Naive thymus-derived CD8-positive, alpha-beta T cell (primary cell): ENCODE measurements around the gene POFUT2. TPM values are rescaled to one million over a fixed set of nuclear protein-coding genes. Genes with fewer than 3 reads are reported as not detected.

Source experiments
- ATAC-seq, 2 donors: fragments of 150-1000 bp; cut with Tn5 transposase in 1 of 2; sonication (Bioruptor Pico), chemical (Tn5 transposase) in 1 of 2; 1 replicate in 1 of 2; 2 replicates in 1 of 2; pipeline ENCODE4 v1.10.0; 2021; ENCODE audit warnings: mild to moderate bottlenecking in 2 of 2, moderate library complexity in 2 of 2
- POLR2A ChIA-PET: fragments of 350-600 bp; sonication (Branson Sonifier 250); formaldehyde crosslinking; loops from one replicate; lab custom pipeline; 2021; ENCODE audit warnings: antibody characterized with exemption; lab: Charles Lee
- DNase-seq, 10 donors: peaks; one replicate each; pipeline versions ENCODE4 v3.0.0 to v3.0.0-alpha.2; 2020 to 2022
- H3K27ac Mint-ChIP-seq, 10 donors: one replicate each; pipeline ENCODE4 v1.8.0; 2020 to 2022; ENCODE audit warnings: mild to moderate bottlenecking in 10 of 10, mixed read lengths in 10 of 10, moderate library complexity in 4 of 10, inconsistent platforms in 1 of 10
- H3K27me3 Mint-ChIP-seq, 5 donors: one replicate each; pipeline ENCODE4 v1.8.0; 2021 to 2022; ENCODE audit warnings: mixed read lengths in 5 of 5
- H3K36me3 Mint-ChIP-seq, 3 donors: one replicate each; pipeline ENCODE4 v1.8.0; 2020 to 2022; ENCODE audit warnings: mixed read lengths in 3 of 3, mild to moderate bottlenecking in 2 of 3, inconsistent platforms in 1 of 3
- H3K4me1 Mint-ChIP-seq, 4 donors: one replicate each; pipeline ENCODE4 v1.8.0; 2021 to 2022; ENCODE audit warnings: mixed read lengths in 4 of 4
- H3K4me3 Mint-ChIP-seq, 10 donors: one replicate each; pipeline ENCODE4 v1.8.0; 2020 to 2022; ENCODE audit warnings: mild to moderate bottlenecking in 10 of 10, mixed read lengths in 10 of 10, moderate library complexity in 6 of 10, inconsistent platforms in 1 of 10
- H3K9me3 Mint-ChIP-seq, 9 donors: one replicate each; pipeline ENCODE4 v1.8.0; 2020 to 2022; ENCODE audit warnings: mixed read lengths in 9 of 9, mild to moderate bottlenecking in 3 of 9, inconsistent platforms in 1 of 9, moderate library complexity in 1 of 9
- polyA plus RNA-seq, 3 donors: library from polyadenylated mRNA; unstranded; fragments of 300-500 nt; fragmentation: Illumina TruSeq; gene quantifications; one replicate each; pipeline ENCODE4 v1.2.3, GENCODE V29; 2021
- total RNA-seq, 8 experiments: library from RNA in 2 of 8; stranded (reverse) in 2 of 8; gene quantifications; one replicate each; pipeline ENCODE4 v1.2.3 and lab custom pipeline; 2021 to 2026

Gene POFUT2
- total and polyA plus RNA-seq, 5 experiments from 2014 or later, result 2.7 to 44.7 (median 5.5) TPM

GRCh38 chr21:45269861-45270260 is 17.8 kb downstream of the POFUT2 start:
- H3K9me3 Mint-ChIP-seq, result peaks cover 0 to 7% (median 0%) of the 10 kb centered on the region in 9 donors
- H3K27ac Mint-ChIP-seq, result no peak overlapping the region
- ATAC-seq (no peak), DNase-seq (peak in 2 of 10 donors; percentile 11 to 22)
- peaks cover 0 to 31% (median 7%) of the 10 kb centered on the region in 3 donors for H3K36me3 Mint-ChIP-seq
- H3K4me1 Mint-ChIP-seq, result peaks cover 11 to 22% (median 18%) of the 10 kb centered on the region in 4 donors
- no peak overlapping the region for H3K4me3 Mint-ChIP-seq
- POLR2A ChIA-PET, result no interaction called here
- no peaks in the 10 kb centered on the region for H3K27me3 Mint-ChIP-seq

GRCh38 chr21:45267390-45267760 is 20.3 kb downstream of the POFUT2 start:
- no peaks in the 10 kb centered on the region for H3K27me3 Mint-ChIP-seq
- POLR2A ChIA-PET, result no interaction called here
- peaks cover 0 to 7% (median 0%) of the 10 kb centered on the region in 9 donors for H3K9me3 Mint-ChIP-seq
- H3K36me3 Mint-ChIP-seq, result peaks cover 0 to 48% (median 10%) of the 10 kb centered on the region in 3 donors
- peak overlapping the region in 4 of 10 donors; percentile 23 to 84 (median 44) for H3K27ac Mint-ChIP-seq
- H3K4me3 Mint-ChIP-seq, result peak overlapping the region in 1 of 10 donors; percentile 1
- DNase-seq, result peak in 1 of 10 donors; percentile 35
- ATAC-seq, result no peak
- H3K4me1 Mint-ChIP-seq, result peaks cover 11 to 22% (median 18%) of the 10 kb centered on the region in 4 donors

GRCh38 chr21:45266518-45267389 is 20.9 kb downstream of the POFUT2 start:
- Mint-ChIP-seq H3K9me3 (peaks cover 0 to 7% (median 0%) of the 10 kb centered on the region in 9 donors), H3K27ac (peak overlapping the region; percentile 11 to 91 (median 83)), H3K36me3 (peaks cover 0 to 48% (median 10%) of the 10 kb centered on the region in 3 donors), H3K4me1 (peaks cover 11 to 22% (median 18%) of the 10 kb centered on the region in 4 donors), H3K4me3 (peak overlapping the region; percentile 8 to 74 (median 40)), H3K27me3 (no peaks in the 10 kb centered on the region)
- POLR2A ChIA-PET, result no interaction called here
- peak; percentile 66 to 94 for ATAC-seq
- DNase-seq, result peak in 6 of 10 donors; percentile 24 to 66 (median 45)

DNA sequence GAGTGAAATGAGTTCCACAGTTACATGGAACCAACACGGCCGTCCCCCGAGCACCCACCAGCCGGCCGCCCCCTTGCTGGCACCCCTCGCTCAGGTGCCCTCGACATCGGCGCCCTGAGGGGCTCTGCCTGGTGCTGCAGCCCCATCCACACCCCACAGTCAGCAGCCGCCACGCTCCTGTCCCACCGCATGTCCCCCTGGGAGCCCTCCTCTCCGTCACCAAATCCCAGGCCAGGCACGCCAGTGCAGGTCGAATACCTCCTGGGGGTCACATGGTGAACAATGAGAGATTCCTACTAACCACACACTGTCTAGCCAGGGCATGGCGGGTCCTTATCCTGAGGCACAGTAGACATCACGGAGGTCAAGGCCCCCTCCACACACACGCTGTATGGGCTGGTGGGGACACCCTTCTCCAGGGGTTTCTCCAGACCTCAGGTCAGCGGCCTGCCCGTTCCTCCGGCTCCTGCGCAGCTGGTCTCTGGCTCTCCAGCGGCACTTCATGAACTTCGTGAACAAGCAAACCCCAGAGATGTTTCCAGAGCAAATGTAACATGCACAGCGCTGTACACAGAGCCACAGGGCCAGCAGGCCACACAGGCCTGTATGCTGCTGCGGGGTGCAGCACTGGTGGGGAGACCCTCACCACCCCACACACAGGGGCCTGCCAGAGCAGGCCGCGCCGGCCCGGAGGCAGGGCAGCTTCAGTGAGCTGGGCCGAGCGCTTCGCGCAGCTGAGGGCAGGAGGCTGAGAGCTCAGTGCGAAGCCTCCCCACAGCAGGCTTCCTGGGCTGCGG is 21.8 kb downstream of the POFUT2 start:
- Mint-ChIP-seq H3K27me3 (no peaks in the 10 kb centered on the region), H3K27ac (peak overlapping the region in 6 of 10 donors; percentile 68 to 91 (median 83)), H3K4me3 (peak overlapping the region in 4 of 10 donors; percentile 3 to 74 (median 24)), H3K36me3 (peaks cover 0 to 48% (median 10%) of the 10 kb centered on the region in 3 donors), H3K4me1 (peaks cover 11 to 22% (median 18%) of the 10 kb centered on the region in 4 donors), H3K9me3 (peaks cover 0 to 4% (median 0%) of the 10 kb centered on the region in 9 donors)
- ATAC-seq (peak in 1 of 2 donors; percentile 26), DNase-seq (peak in 1 of 10 donors; percentile 41)
- POLR2A ChIA-PET, result no interaction called here

- H3K4me1 Mint-ChIP-seq, result peaks cover 7 to 22% (median 18%) of the 10 kb centered on the region in 4 donors
- peaks cover 0 to 48% (median 10%) of the 10 kb centered on the region in 3 donors for H3K36me3 Mint-ChIP-seq
- DNase-seq, result peak in 1 of 10 donors; percentile 38
- H3K27me3 Mint-ChIP-seq, result no peaks in the 10 kb centered on the region
- H3K27ac Mint-ChIP-seq, result peak overlapping the region in 1 of 10 donors; percentile 25
- ATAC-seq, result no peak
- H3K4me3 Mint-ChIP-seq, result no peak overlapping the region
- POLR2A ChIA-PET, result no interaction called here
- H3K9me3 Mint-ChIP-seq, result no peaks in the 10 kb centered on the region
These were observed 22.7 kb downstream of the POFUT2 start for GRCh38 chr21:45264912-45265515.

- DNase-seq, result no peak
- H3K9me3 Mint-ChIP-seq, result no peaks in the 10 kb centered on the region
- POLR2A ChIA-PET, result no interaction called here
- no peak for ATAC-seq
- peak overlapping the region in 1 of 10 donors; percentile 44 for H3K27ac Mint-ChIP-seq
- H3K4me3 Mint-ChIP-seq, result no peak overlapping the region
- H3K27me3 Mint-ChIP-seq, result no peaks in the 10 kb centered on the region
- H3K36me3 Mint-ChIP-seq, result peaks cover 0 to 48% (median 10%) of the 10 kb centered on the region in 3 donors
- H3K4me1 Mint-ChIP-seq, result peaks cover 7 to 22% (median 18%) of the 10 kb centered on the region in 4 donors
These were observed 23.4 kb downstream of the POFUT2 start for GRCh38 chr21:45264146-45264911.

- ATAC-seq, result no peak
- H3K27ac Mint-ChIP-seq, result peak overlapping the region in 1 of 10 donors; percentile 68
These were observed 24.2 kb downstream of the POFUT2 start for GRCh38 chr21:45263534-45263933.

GRCh38 chr21:45262616-45263015 is 25.1 kb downstream of the POFUT2 start:
- peaks cover 7 to 20% (median 18%) of the 10 kb centered on the region in 4 donors for H3K4me1 Mint-ChIP-seq
- peaks cover 0 to 42% (median 7%) of the 10 kb centered on the region in 3 donors for H3K36me3 Mint-ChIP-seq
- H3K4me3 Mint-ChIP-seq, result no peak overlapping the region
- peak overlapping the region in 1 of 10 donors; percentile 52 for H3K27ac Mint-ChIP-seq
- H3K9me3 Mint-ChIP-seq, result no peaks in the 10 kb centered on the region
- no peaks in the 10 kb centered on the region for H3K27me3 Mint-ChIP-seq
- DNase-seq (no peak), ATAC-seq (no peak)
- POLR2A ChIA-PET, result no interaction called here

More at GRCh38 chr21:45263534-45263933, 24.2 kb downstream of the POFUT2 start:
- POLR2A ChIA-PET, result no interaction called here
- H3K36me3 Mint-ChIP-seq, result peaks cover 0 to 48% (median 10%) of the 10 kb centered on the region in 3 donors
- DNase-seq, result no peak
- no peaks in the 10 kb centered on the region for H3K27me3 Mint-ChIP-seq
- no peaks in the 10 kb centered on the region for H3K9me3 Mint-ChIP-seq
- H3K4me3 Mint-ChIP-seq, result no peak overlapping the region
- H3K4me1 Mint-ChIP-seq, result peaks cover 7 to 22% (median 18%) of the 10 kb centered on the region in 4 donors

GRCh38 chr21:45262041-45262581 is 25.6 kb downstream of the POFUT2 start:
- Mint-ChIP-seq H3K9me3 (no peaks in the 10 kb centered on the region), H3K27ac (peak overlapping the region in 2 of 10 donors; percentile 28 to 46), H3K27me3 (no peaks in the 10 kb centered on the region), H3K4me3 (no peak overlapping the region), H3K4me1 (peaks cover 6 to 17% (median 15%) of the 10 kb centered on the region in 4 donors), H3K36me3 (peaks cover 0 to 37% (median 5%) of the 10 kb centered on the region in 3 donors)
- DNase-seq (peak in 1 of 10 donors; percentile 26), ATAC-seq (no peak)
- POLR2A ChIA-PET, result no interaction called here

GRCh38 chr21:45261093-45261492 is 26.6 kb downstream of the POFUT2 start:
- DNase-seq (no peak), ATAC-seq (no peak)
- peaks cover 0 to under 1% (median 0%) of the 10 kb centered on the region in 5 donors for H3K27me3 Mint-ChIP-seq
- H3K27ac Mint-ChIP-seq, result peak overlapping the region in 1 of 10 donors; percentile 78
- H3K9me3 Mint-ChIP-seq, result no peaks in the 10 kb centered on the region
- POLR2A ChIA-PET, result no interaction called here
- H3K36me3 Mint-ChIP-seq, result peaks cover 0 to 29% (median 3%) of the 10 kb centered on the region in 3 donors
- peaks cover under 1 to 15% (median 9%) of the 10 kb centered on the region in 4 donors for H3K4me1 Mint-ChIP-seq
- no peak overlapping the region for H3K4me3 Mint-ChIP-seq

DNA sequence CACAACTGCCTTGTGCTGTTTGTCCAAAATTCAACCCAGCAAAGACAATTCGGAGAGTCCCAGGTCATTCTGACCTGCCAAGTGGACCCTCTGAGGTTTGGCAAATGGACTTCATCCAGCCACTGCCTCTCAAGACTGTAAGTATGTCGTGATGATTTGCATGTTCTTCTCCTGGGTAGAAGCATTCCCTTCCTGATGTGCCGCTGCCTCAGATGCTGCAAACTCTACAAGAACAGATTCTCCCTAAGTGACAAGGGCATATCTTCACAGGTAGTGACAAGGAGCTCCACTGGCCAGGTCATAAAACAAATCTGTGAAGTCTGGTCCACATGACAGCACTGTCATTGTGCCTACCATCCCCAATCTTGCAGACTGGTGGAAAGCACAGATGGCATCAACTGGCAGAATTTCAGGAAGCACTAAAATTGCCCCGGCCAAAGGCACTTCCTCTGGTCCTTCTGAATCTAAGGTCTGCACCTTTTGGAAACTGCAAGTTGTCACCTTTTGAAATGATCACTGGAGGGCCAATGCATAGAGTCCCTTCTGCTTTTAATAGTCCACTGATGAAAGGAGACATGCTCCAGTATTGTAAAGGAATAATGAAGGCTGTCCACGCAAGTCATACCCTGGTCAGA is 27.4 kb downstream of the POFUT2 start:
- POLR2A ChIA-PET, result no interaction called here
- Mint-ChIP-seq H3K36me3 (peaks cover 0 to 21% (median 3%) of the 10 kb centered on the region in 3 donors), H3K4me3 (no peak overlapping the region), H3K27me3 (peaks cover 0 to 4% (median 0%) of the 10 kb centered on the region in 5 donors), H3K4me1 (peaks cover 2 to 15% (median 8%) of the 10 kb centered on the region in 4 donors), H3K9me3 (no peaks in the 10 kb centered on the region), H3K27ac (peak overlapping the region in 1 of 10 donors; percentile 28)
- DNase-seq (no peak), ATAC-seq (no peak)
